Measurements from ENCODE around the gene VMAC. TPM values are rescaled to one million over a fixed set of nuclear protein-coding genes. Genes with fewer than 3 reads are reported as not detected.

Gene VMAC
- polyA plus RNA-seq, 2 of the 4 experiments (the other 2 are of a cell fraction): 1.1 to 1.6 TPM

- Histone ChIP-seq H3K27ac (no peak overlapping the region), H3K4me2 (no peak overlapping the region), H3K4me1 (peaks cover 18% of the 10 kb centered on the region; the same call in 2 of the 3 replicates), H3K4me3 (no peak overlapping the region), H3K9me3 (no peaks in the 10 kb centered on the region)
- WGBS (ENCODE audit: missing lambda C conversion rate): 95% methylated on average over 10 of the region's 13 CpGs
- ATAC-seq (no peak), DNase-seq (ENCODE audit: low read depth in 1 of 2, low spot score in 1 of 2) (no peak), FAIRE-seq (no peak)
- POLR2A ChIA-PET: no interaction called here
- TF ChIP-seq, protein P1, sequence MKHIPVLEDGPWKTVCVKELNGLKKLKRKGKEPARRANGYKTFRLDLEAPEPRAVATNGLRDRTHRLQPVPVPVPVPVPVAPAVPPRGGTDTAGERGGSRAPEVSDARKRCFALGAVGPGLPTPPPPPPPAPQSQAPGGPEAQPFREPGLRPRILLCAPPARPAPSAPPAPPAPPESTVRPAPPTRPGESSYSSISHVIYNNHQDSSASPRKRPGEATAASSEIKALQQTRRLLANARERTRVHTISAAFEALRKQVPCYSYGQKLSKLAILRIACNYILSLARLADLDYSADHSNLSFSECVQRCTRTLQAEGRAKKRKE (CRISPR knock-in tag; IDR thresholded peaks at IDR 0.05; ENCODE audit: low read depth): no peak
- TF ChIP-seq MYC (IDR thresholded peaks at IDR 0.05; ENCODE audit: borderline replicate concordance, low read length) (no peak), CHD4 (IDR thresholded peaks at IDR 0.05; ENCODE audit: borderline replicate concordance) (no peak), PBX3 (IDR thresholded peaks at IDR 0.05) (no peak), KDM5A (IDR thresholded peaks at IDR 0.05) (no peak), REST (IDR thresholded peaks at IDR 0.05) (no peak)
- TF ChIP-seq, protein P2, sequence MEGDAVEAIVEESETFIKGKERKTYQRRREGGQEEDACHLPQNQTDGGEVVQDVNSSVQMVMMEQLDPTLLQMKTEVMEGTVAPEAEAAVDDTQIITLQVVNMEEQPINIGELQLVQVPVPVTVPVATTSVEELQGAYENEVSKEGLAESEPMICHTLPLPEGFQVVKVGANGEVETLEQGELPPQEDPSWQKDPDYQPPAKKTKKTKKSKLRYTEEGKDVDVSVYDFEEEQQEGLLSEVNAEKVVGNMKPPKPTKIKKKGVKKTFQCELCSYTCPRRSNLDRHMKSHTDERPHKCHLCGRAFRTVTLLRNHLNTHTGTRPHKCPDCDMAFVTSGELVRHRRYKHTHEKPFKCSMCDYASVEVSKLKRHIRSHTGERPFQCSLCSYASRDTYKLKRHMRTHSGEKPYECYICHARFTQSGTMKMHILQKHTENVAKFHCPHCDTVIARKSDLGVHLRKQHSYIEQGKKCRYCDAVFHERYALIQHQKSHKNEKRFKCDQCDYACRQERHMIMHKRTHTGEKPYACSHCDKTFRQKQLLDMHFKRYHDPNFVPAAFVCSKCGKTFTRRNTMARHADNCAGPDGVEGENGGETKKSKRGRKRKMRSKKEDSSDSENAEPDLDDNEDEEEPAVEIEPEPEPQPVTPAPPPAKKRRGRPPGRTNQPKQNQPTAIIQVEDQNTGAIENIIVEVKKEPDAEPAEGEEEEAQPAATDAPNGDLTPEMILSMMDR (IDR thresholded peaks at IDR 0.05): no peak
- TF ChIP-seq, protein P3, sequence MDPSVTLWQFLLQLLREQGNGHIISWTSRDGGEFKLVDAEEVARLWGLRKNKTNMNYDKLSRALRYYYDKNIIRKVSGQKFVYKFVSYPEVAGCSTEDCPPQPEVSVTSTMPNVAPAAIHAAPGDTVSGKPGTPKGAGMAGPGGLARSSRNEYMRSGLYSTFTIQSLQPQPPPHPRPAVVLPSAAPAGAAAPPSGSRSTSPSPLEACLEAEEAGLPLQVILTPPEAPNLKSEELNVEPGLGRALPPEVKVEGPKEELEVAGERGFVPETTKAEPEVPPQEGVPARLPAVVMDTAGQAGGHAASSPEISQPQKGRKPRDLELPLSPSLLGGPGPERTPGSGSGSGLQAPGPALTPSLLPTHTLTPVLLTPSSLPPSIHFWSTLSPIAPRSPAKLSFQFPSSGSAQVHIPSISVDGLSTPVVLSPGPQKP (IDR thresholded peaks at IDR 0.05; ENCODE audit: low read depth, low read length): no peak
- CTCF ChIA-PET: interaction anchor here (9.0 kb wide), 1 partner anchor 17 kb away, joined by 47 read pairs; no protein-coding TSS in a partner anchor
These were observed 45.2 kb downstream of the VMAC start for GRCh38 chr19:5949792-5950305.

- Histone ChIP-seq H3K9me3 (no peaks in the 10 kb centered on the region), H3K4me3 (no peak overlapping the region), H3K27ac (no peak overlapping the region), H3K4me2 (no peak overlapping the region), H3K4me1 (peaks cover 27% of the 10 kb centered on the region; the same call in 2 of the 3 replicates)
- DNase-seq (ENCODE audit: low read depth in 1 of 2, low spot score in 1 of 2) (no peak), ATAC-seq (no peak), FAIRE-seq (no peak)
- WGBS (ENCODE audit: missing lambda C conversion rate): 87% methylated on average over 3 of the region's 3 CpGs
- CTCF ChIA-PET: interaction anchor here (0.7 to 9.0 kb wide), 2 partner anchors 12 to 17 kb away, joined by 3 to 47 read pairs; no protein-coding TSS in a partner anchor
- POLR2A ChIA-PET: no interaction called here
- TF ChIP-seq NPAS2 (CRISPR knock-in tag; IDR thresholded peaks at IDR 0.05; ENCODE audit: borderline replicate concordance) (no peak), NR3C1 (IDR thresholded peaks at IDR 0.05) (no peak), CBX8 (IDR thresholded peaks at IDR 0.05) (no peak), PBX3 (IDR thresholded peaks at IDR 0.05) (no peak), CHD2 (IDR thresholded peaks at IDR 0.05; ENCODE audit: low read length, partially characterized antibody) (no peak), CHD4 (IDR thresholded peaks at IDR 0.05; ENCODE audit: borderline replicate concordance) (no peak), HMGXB4 (CRISPR knock-in tag; IDR thresholded peaks at IDR 0.05; ENCODE audit: borderline replicate concordance) (no peak), HEYL (CRISPR knock-in tag; IDR thresholded peaks at IDR 0.05) (no peak), EP300 (IDR thresholded peaks at IDR 0.05) (no peak), ZNF302 (CRISPR knock-in tag; IDR thresholded peaks at IDR 0.05) (no peak), RAD21 (conservative IDR thresholded peaks at IDR 0.05 in 1 of 2, IDR thresholded peaks at IDR 0.05 in 1 of 2) (no peak)
- TF ChIP-seq, protein P1 (CRISPR knock-in tag; IDR thresholded peaks at IDR 0.05; ENCODE audit: low read depth): no peak
- TF ChIP-seq, protein P4, sequence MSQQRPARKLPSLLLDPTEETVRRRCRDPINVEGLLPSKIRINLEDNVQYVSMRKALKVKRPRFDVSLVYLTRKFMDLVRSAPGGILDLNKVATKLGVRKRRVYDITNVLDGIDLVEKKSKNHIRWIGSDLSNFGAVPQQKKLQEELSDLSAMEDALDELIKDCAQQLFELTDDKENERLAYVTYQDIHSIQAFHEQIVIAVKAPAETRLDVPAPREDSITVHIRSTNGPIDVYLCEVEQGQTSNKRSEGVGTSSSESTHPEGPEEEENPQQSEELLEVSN (IDR thresholded peaks at IDR 0.05; ENCODE audit: borderline replicate concordance, low read depth): no peak
These were observed 46.1 kb downstream of the VMAC start for GRCh38 chr19:5950741-5951140.
